RPMI8226 (cell line): ENCODE measurements around the gene SGSM2.
"Not testable (repeated sequence)": the region's sequence is repeated elsewhere in the genome, so short reads cannot be mapped to it uniquely, and the experiment has no call there.

Experiments used
- DNase-seq: peaks from one replicate; pipeline ENCODE4 v3.0.0-alpha.2; 2015

The SGSM2 gene, protein sequence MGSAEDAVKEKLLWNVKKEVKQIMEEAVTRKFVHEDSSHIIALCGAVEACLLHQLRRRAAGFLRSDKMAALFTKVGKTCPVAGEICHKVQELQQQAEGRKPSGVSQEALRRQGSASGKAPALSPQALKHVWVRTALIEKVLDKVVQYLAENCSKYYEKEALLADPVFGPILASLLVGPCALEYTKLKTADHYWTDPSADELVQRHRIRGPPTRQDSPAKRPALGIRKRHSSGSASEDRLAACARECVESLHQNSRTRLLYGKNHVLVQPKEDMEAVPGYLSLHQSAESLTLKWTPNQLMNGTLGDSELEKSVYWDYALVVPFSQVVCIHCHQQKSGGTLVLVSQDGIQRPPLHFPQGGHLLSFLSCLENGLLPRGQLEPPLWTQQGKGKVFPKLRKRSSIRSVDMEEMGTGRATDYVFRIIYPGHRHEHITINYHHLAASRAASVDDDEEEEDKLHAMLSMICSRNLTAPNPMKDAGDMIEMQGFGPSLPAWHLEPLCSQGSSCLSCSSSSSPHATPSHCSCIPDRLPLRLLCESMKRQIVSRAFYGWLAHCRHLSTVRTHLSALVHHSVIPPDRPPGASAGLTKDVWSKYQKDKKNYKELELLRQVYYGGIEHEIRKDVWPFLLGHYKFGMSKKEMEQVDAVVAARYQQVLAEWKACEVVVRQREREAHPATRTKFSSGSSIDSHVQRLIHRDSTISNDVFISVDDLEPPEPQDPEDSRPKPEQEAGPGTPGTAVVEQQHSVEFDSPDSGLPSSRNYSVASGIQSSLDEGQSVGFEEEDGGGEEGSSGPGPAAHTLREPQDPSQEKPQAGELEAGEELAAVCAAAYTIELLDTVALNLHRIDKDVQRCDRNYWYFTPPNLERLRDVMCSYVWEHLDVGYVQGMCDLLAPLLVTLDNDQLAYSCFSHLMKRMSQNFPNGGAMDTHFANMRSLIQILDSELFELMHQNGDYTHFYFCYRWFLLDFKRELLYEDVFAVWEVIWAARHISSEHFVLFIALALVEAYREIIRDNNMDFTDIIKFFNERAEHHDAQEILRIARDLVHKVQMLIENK

DNA sequence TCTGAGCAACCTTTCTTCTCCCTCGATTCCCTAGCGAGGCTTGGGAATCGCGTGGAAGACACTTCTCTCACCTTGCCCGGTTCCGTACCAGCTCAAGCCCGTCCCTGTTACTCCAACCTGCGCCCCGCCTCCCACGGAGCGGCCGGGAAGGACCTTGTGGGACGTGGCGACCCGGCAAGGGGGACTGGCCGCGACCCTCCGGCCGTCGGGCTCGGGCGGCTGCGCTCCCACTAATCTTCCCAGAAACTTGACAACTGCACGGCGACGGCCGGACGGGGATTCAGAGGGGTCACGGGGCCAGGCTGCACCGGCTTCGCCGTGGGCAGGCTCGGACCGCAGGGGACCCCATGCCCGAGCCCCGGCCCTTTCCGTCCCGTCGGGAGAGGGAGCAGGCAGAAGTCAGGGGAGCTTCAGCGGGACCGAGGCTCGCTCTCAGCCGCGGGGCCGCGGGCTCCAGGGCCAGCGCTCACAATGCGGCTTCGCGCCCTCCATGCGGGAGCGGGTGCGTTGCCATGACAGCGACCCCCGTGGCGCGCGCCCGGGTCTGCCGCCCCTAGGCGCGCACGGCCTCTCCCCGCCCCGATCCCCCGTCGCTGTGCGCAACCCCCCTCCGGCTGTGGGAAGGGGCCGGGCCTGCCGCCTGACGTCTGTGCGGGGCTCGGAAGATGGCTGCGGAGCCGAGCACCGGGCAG lies at the start of gene SGSM2:
TSS of gene SGSM2 (plus strand) at position 650 of the 692 bp plus-strand sequence. CDS start 188 bp downstream, outside the sequence.
- peak; percentile 47 for DNase-seq

DNA sequence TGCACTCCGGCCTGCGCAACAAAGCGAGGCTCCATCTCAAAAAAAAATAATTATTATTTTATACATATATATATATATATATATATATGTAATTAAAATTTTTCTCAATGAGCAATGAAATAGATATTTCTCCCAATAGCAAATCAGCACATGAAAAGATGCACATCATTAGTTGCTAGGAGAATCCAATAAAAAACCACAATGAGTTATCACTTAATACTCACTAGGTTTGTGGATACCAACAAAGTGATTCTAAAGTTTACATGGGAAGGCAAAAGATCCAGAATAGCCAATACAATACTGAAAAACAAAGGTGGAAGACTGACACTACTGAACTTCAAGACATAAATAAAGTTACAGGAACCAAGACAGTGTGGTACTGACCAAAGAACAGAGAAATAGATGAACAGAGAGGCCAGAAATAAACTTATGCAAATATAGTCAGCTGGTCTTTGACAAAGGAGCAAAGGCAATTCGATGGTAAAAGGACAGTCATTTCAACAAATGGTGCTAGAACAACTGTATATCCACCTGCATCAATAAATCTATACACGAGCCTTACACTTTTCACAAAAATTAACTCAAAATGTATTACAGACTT lies 47.3 kb upstream of the SGSM2 start:
- no peak for DNase-seq

DNA sequence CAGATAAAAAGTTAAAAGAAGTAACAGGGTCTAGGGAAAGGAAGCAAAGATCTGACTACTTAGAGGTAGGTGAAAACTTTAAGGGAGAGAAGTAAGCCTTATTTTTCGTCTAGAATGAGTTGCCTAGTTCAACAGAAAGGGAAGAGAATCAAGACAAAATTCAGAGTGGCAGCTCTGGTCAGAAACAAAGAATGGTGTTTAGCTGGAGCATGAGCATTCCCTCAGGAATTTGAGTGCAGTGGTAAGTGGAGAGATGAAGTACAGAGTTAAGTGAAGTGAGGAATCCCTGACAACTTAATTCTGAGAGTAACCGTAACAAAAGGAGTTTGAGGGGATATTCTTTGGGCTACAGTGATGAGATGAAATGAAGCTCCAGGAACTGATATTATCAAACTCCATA lies 45.2 kb upstream of the SGSM2 start:
- DNase-seq, result no peak

DNA sequence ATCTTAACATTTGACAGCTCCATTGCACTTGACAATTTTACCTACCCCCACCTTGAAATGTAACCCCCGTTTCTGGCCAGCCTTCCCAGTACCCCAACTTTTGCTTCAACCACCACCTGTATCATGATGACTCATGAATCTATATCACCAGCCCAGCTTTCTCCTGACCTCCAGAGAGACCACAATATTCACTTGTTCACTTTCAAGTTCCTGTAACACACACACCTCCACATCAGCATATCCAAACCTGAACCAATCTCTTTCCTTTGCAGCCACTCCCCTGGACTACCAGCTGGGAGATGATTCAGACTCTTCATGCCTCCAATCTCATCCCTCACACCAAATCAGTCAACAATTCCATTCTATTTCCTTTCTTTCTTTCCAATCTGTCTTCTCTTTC lies 41.7 kb upstream of the SGSM2 start:
- DNase-seq, result no peak

DNA sequence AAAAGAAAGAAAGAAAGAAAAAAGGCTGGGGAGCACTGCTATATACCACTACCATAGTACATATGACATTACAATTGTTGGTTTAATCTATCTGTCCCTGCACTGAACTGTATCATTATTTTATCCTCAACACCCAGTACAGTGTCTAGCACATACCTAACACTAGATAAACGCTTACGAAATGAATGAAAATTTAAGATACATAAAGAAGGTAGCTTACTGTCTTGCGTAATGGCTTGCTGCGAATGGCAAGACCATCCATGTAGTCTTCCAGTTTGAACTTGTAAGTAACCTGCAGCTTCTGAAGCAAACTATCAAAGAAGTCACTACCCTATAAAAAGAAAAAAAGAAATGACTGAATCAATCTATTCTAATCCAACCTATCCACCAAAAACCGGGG lies 40.3 kb upstream of the SGSM2 start:
- no peak for DNase-seq

DNA sequence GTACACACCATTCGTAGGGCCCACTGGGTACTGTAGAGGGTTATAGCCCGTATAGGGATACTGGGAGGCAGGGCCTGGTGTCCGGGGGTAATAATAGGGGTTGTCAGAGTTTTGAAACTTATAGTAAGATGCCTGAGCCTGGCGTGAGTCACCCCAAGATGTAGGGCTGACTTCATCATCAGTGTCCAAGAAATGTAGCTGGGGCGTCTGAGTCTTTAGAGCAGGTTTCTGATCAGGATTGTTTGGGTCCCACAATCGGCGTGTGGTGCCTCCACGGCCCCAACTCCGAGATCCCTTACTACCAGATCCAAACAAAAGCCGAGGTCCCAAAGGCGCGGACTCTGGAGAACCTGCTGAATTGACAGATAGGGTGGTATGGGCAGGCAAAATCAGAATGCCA lies 38.2 kb upstream of the SGSM2 start:
- no peak for DNase-seq

DNA sequence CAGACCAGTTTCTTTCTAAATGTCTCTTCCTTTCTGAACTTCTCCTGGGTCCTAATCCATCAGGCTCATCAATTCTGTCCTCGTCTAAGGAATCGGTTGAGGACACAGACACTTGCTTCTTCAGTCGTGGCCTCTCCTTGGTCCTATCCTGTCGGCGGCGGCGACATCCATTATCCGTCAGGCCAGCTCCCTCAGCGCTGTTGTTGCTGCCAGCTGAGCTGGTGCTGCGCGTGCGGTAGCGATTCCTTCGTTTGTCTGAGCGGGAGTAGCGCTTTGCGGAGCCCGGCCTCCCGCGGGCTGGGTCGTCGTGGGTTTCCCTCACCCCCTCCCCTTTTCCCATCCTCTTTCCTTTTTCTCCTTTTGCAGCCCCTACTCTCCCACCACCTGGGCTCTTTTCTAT lies 37.5 kb upstream of the SGSM2 start:
- DNase-seq, result no peak

DNA sequence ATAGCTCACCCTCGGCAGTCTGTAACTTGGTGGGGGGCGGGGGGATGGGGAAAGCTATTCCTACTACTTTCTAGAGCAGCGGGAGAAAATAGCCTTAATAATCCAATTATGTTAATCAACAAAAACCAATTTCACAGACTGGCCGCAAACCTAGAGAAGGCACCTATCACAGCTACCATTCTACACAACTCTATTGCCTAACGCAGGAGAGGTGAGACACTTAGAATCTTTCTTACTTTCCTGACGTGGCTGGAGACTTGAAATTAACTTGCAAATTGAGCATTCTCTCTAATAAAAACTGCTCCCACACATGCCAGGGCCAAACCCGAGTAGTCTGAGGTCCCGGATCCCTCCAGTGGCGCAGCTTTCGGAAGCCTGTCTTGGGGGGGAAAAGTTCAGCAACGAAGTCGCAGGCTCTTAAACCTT lies 34.5 kb upstream of the SGSM2 start:
- peak; percentile 28 for DNase-seq

DNA sequence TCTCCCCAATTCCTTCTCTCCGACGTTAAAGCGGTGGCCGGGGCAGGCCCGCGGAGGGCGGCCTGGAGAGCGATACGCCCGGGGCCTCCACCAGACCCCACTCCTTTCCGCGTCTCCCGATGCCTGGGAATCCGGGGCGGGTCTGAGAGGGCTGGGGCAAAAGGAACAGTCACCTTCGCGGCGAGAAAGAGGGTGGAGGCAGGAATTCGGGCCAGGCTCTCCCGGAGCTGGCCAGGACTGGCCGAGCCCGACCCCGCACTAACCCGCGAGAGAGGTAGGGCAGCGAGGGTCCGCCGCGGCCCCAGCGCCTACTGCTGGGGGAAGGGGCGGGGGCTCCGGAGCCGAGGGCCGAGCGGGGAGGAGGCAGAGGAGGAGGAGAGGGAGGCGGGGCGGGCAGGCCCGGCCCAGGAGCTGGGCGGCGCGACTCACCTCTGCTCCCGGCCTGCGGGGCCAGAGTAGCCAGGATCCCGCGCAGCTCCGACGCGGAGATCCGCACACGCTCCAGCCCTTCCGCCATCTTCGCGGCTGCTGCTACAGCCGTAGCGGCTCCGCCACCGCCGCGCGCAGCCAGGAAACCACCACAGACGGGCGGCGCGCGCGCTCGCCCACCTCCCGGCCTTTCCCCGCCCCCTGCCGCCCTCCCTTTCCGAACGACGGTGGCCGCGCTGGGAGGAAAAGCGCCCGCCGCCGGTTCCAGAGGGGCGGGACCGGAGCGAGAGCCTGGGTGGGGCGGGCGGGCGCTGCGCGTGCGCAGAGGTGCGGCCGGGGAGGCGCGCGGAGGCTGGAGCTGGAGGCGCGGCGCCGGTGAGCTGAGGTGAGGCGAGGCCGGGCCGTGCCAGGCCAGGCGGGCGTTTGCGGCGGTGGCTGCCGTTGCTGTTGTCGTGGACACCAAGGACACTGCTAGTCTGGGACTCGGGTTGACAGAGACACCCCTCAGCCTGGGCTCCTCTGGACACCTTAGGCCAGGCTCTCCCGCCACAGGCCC lies 33.8 kb upstream of the SGSM2 start, which contains the start of the genes SMG6 and SRR:
TSS of gene SMG6 (minus strand) at position 582 of the 985 bp plus-strand sequence. CDS start at position 517, 65 bp downstream.
TSS of gene SRR (plus strand) at position 747 of the 985 bp plus-strand sequence. CDS start 11,611 bp downstream, outside the sequence.
- DNase-seq, result peak; percentile 91

DNA sequence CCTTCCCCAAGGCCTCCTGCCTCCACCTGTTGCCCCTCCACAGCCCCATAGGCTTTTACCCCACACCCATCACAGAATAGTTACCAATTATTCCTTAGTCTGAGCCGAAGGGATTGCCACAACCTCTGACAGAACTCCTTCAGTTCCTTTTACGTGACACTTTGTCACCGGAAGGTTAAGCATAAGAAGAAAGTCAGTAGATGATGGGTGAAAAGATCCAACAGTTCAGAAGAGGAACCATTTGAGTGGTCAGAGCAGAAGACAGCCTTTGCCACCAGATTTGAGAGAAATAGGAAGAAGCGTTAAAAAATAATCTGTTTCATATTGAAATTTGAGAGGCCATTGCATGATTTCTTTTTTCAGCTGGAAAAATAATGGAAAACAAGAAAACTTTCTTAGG lies 32.4 kb upstream of the SGSM2 start:
- no peak for DNase-seq

DNA sequence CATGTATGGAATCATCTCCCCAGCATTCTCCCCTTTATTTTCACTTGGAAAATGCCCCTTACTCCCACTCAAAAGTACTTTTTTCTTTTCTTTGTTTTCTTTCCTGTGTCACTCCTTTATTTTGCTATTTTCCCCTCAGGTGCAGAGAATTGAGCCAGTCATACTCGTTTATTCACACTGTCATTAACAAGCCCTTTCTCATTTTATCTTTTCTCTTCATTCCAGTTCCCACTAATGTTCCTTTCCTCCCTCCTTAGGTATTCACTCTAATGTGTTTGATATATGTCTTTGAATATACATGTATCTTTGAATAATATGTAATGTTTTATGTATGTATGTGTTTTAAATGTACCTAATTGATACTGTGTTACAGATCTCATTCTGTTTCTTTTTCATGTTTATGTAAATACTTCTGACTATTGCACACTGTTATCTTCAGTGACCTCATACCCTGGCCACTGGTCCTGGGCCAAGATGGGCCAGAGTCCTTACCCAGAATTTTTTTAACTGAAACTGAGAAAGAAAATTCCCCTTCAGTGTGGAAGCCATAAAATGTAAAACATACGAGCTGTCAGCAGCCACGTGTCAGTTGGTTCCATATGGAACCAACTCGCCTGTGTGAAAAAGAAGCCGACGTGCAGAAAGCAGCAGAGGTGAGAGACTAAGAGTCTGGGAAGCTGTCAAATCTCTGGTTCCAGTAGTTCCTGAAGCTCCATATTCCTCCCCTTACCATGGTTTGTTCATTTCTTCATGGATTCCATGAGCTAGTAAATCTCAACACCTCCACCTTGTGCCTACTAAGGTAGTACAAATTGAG lies 27.8 kb upstream of the SGSM2 start:
- DNase-seq, result peak; percentile 3

DNA sequence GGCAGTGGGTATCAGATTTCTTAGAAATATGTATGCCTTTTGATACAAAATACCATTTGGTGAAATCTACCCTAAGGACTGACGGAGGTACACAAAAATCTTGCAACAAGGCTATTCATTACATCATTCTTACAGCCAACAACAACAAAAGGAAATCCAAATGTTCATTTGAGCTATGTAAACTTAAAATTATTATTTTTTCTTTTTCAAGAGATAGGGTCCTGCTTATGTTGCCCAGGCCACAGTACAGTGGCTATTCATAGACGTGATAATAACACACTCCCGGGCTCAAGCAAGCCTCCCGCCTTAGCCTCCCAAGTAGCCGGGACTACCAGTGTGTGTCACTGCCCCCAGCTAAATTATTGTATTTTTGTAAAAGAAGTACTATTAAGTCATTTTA lies 24.6 kb upstream of the SGSM2 start:
- DNase-seq, result no peak

DNA sequence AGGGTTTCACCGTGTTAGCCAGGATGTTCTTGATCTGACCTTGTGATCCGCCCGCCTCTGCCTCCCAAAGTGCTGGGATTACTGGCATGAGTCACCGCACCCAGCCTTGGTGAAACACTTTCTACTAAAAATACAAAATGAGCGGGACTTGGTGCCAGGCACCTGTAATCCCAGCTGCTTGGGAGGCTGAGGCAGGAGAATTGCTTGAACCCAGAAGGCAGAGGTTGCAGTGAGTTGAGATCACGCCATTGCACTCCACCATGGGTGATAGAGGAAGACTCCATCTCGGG lies 20.4 kb upstream of the SGSM2 start:
- not testable (repeated sequence) for DNase-seq

DNA sequence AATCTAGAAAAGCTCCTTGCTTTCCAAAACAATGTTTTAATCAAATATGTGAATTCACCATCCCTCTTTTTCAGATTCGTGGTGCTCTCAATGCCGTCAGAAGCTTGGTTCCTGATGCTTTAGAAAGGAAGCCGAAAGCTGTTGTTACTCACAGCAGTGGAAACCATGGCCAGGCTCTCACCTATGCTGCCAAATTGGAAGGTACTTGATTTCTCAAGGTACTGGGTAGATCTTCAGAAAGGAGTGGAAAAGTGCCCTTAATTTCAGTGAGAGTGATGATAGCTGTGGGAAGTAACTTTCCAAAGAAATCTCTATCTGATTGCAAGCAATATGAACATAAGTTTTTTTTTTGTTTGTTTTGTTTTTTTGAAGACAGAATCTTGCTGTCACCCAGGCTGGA lies 19.5 kb upstream of the SGSM2 start:
- DNase-seq, result no peak

DNA sequence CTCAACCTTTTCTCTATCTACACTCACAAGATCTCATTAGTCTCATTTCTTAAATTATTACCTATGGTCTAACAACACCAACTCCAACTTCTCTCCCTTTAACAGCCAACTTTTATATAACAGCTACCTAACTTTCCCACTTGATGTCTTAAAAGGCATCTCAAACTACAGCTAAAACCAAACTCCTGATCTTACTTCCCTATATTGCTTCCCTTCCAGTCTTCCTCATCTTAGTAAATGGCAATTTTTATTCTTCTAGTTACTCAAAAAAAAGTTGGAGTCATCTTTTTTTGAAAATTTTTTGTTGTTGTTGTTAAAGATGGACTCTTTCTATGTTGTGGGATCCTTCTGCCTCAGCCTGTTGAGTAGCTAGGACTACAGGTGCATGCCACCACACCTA lies 18.2 kb upstream of the SGSM2 start:
- DNase-seq, result no peak

DNA sequence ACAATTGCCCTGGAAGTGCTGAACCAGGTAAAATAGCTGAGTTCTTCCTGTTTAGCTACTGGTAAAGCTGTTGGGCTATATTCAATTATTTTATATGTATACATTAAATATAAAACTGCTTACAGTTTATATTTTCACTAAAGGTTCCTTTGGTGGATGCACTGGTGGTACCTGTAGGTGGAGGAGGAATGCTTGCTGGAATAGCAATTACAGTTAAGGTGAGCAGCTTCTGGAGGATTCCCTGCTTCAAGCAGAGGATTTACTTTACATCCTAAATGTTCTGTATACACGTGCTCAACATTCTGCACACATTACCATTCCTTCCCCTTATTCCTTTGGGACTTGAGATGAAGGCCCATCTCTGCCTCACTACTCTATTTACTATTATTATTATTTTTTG lies 15.9 kb upstream of the SGSM2 start:
- no peak for DNase-seq

DNA sequence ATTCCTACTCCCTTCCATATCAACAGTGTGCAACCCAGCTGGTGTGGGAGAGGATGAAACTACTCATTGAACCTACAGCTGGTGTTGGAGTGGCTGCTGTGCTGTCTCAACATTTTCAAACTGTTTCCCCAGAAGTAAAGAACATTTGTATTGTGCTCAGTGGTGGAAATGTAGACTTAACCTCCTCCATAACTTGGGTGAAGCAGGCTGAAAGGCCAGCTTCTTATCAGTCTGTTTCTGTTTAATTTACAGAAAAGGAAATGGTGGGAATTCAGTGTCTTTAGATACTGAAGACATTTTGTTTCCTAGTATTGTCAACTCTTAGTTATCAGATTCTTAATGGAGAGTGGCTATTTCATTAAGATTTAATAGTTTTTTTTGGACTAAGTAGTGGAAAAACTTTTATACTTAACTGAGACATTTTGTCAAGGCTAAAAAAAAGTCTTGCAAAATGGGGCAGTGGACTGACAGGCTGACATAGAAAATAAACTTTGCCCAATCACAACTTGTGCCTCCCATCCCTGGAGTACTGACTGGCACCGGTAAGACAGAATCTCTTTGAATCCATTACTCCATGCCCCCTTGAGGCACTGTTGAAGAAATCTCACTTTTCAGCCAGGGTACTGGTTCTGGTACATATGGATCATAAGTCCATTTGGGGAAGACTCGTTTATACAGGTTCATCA lies 13.5 kb upstream of the SGSM2 start:
- no peak for DNase-seq

DNA sequence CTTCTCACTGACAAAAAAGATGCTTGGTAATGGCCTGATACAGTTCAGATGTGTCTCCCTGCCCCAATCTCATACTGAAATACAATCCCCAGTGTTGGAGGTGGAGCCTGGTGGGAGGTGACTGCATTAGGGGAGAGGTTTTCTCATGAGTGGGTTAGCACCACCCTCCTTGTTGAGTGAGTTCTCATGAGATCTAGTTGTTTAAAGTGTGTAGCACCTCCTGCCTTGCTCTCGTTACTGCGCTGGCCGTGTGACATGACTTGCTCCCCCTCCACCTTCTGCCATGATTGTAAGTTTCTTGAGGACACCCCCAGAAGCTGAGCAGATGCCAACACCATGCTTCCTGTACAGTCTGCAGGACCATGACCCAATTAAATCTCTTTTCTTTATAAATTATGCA lies 6.0 kb upstream of the SGSM2 start:
- DNase-seq, result no peak

DNA sequence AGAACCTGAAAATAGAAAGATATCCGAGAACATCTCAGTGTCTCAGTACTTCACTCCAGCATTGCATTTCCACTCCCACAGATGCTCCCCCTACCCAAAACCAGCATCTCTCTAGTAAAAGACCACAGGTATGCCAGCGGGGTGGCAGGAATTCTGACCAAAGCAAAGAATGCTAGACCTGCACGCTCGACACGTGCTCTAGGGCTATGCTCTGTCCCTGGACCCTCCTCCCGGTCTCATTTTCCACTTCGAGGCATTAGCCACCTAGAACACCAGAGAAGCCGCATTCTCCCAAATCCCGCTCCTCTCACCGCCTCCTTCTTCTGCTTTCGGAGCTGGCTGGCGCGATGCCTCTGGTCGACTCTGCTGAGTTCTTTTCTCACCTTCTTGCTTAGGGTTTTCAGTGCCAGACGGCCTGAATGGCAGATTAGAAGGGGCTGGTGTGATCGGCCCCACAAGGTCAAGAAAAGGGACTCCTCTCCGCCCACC lies 1.5 kb upstream of the SGSM2 start:
- DNase-seq, result no peak
